GM19452 (cell line): Measurements from ENCODE around the gene PTCH2.
A peak's percentile ranks its signal among the peaks of the same experiment; 100 is the strongest.
"Not testable (repeated sequence)": the region's sequence is repeated elsewhere in the genome, so short reads cannot be mapped to it uniquely, and the experiment has no call there.

Experiments used
- ATAC-seq: cut with Tn5 transposase; IDR thresholded peaks from one replicate; pipeline ENCODE4 v1.9.1; 2021; ENCODE audit not compliant: unreplicated experiment

Gene PTCH2

DNA sequence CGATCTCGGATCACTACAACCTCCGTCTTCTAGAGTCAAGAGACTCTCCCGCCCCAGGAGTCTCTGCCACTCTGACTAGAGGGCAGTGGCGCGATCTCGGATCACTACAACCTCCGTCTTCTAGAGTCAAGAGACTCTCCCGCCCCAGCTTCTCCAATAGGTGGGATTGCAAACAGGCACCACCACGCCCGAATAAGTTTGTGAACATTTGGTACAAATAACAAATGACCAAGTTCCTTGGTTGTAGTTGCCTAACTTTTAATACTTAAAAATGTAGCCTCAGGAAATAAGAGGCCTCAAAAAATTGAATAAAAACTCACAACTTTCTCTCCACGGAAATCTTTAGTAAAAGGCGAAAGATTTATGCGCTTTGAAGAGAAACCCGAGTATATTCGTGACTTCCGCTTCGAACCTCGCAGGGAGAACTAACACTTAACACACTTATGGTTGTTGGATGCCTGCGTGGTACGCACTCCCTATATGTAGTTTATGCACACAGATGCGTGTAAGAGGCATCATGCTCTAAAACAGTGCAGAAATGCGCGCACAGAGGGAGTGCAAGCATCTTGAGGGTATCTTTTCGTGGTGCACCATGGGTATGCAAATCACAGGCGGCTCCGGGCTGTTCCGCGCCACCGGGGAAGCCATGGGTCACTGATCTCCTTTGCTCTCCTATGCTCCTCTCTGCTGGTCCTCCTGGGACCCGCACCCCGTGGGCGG lies 23.3 kb downstream of the PTCH2 start:
- peak; percentile 80 for ATAC-seq

DNA sequence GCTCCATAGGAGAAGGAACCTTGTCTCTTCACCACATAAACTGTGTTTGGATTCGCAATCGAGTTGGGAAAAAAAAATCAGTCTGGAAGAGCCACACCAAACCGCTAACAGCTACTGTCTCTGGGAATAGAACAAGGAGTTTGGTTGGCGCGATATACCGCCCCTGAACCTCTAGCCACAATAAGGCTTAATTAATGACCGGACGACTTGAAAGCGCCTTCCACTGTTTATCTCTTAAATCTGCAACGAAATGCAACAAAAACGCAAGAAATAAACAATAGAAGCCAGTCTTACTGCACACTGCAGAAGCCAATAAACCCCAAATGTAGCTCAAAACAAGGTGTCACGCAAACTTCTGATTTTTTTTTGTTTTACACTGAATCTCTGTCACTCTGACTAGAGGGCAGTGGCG lies 23.9 kb downstream of the PTCH2 start:
- no peak for ATAC-seq

DNA sequence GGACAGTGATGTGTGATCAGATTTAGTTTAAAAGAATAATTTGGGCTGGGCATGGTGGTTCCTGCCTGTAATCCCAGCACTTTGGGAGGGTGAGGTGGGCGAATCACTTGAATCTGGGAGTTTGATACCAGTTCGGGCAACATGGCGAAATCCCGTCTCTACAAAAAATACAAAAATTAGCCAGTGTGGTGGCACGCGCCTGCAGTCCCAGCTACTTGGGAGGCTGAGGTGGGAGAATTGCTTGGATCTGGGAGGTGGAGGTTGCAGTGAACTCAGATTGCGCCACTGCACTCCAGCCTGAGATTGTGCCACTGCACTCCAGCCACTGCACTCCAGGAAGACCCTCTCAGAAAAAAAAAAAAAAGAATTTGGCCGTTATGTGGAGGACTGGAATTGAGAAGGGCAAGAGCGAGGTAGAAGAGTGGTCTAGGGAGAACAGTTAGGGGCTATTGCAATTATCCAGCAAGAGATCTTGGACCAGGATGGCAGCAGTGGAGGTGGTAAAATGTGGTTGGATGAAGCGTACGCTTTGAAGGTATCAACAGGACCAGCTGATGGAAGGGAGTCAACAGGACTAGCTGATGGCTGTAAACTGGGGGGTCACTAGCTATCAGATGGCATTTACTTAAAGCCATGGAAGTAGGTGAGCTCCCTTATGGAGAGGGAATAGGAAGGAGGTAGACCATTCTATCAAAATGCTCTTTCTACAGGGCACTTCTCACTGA lies 25.1 kb downstream of the PTCH2 start:
- no peak for ATAC-seq

DNA sequence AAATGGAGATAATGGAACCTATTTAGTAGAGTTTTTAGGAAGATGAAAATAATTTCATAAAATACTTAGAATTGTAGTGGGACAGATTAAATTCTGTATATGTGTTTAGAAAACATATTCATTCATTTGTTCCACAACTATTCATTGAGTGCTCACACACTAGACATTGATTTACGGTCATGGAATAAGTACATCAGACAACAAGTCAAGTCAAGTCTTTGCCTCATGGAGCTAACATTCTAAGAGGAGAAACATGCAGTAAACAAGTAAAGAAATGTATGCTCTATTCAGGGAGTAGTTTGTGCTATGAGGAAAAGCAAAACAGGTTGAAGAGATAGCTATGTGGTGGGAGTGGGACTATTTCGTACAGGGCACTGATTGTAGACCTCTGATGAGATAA lies 25.7 kb downstream of the PTCH2 start:
- no peak for ATAC-seq

- not testable (repeated sequence) for ATAC-seq
Measured at GRCh38 chr1:44815926-44816325, 27.1 kb downstream of the PTCH2 start.

- no peak for ATAC-seq
Measured at GRCh38 chr1:44812822-44813543, 30.1 kb downstream of the PTCH2 start.

DNA sequence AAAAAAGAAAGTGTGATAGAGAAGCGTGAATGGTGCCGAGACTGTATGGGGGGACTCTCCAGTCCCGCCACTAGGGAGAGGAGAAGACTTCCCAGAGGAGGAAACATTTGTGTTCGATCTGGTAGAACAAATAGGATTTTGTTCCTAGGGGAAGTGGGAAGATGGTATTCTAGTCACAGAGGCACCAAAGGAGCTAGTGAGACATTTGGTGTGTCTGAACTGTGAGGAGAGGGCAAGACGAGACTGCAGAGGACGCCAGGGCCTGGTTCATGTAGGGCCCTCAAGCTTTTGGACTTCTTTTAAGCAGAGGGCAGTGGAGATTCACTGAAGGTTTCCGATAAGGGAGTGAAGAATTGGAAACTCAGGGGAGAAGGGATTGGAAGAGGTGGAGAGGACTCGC lies 31.8 kb downstream of the PTCH2 start:
- no peak for ATAC-seq

GRCh38 chr1:44810762-44811105 lies 32.3 kb downstream of the PTCH2 start:
- not testable (repeated sequence) for ATAC-seq

- no peak for ATAC-seq
Measured at GRCh38 chr1:44810101-44810761, 32.8 kb downstream of the PTCH2 start.

- peak; percentile 45 for ATAC-seq
Measured at GRCh38 chr1:44808938-44809917, 33.8 kb downstream of the PTCH2 start.

DNA sequence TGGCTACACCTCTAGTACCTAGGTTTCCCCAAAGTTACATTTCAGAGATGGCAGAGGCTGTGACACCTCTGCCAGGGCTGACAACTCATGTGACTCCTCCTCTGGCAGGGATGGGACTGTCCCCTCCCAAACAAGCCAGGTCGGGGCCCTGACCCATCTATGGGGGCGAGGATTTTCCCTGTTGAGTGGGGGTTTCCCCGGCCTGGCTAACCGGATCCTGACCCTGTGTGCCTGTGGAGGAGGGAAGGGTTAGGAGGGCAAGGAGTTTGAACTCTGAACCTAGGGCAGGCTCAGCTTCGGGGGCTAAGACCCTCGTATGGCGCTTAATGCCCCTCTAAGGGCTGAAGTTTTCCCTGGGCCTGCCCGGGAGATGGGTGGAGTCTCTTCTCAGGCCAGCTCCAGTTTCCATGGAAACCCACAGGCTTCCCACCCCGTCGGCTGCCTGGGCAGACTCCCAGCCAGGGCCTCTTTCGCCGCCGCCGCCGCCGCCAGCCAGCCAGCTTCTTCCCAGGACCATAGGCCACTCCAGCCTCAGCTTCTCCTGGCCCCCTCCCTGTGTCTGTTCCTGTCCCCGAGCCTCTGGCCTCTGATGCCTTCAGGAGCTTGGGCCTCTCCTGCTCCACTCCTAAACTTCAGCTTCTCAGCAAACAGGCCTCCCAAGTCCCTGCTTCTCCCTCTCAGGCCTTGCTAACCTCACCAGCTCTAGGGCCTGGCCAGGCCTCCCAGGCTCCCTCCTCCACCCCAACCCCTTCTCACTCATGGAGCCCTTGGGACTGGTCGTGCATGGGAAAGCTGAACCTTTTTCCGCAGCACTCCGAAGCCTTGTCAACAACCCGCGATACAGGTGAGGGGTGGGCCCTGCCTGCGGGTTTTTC lies 34.8 kb downstream of the PTCH2 start, which contains the start of gene BTBD19:
TSS of gene BTBD19 (plus strand) at position 461 of the 875 bp plus-strand sequence. CDS start at position 759, 298 bp downstream.
- peak; percentile 33 for ATAC-seq

DNA sequence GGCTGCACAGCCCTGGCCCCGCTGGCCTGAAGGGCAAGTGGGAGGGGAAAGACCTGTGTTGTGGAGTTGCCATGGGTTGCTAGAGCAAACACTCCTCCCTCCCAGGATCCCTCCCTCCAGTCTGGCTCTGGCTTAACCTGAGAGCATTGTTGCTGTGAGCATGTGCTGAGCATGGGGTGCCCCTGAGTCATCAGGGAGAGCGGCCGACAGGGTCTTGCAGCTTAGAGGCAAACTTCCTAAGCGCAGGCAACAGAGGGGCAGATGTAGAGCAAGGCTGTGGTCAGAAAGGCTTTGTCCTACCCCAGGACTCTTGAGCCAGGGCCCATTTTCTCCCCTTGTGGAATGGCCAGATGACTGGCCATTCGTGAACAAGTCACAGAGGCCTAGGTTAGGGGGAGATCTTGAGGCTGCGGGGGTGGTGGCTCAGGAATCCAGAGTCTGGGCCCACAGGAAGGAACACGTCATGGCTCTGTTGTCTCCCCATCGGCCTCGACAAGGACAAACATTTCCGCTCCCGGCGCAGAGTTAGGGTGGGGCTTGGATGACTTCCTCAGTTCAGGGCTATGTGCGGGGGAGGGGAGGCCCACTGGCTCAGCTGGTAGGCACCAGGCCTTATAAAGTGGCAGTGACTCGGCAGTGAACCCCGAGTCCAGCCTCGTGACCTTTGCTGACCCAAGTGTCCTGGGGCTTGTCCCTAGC lies 35.5 kb downstream of the PTCH2 start:
- peak; percentile 38 for ATAC-seq

- no peak for ATAC-seq
Measured at GRCh38 chr1:44806704-44807363, 36.2 kb downstream of the PTCH2 start, which contains the start of gene DYNLT4. DYNLT4 (minus strand) TSS chr1:44807351; CDS start chr1:44806668, 683 bp downstream.

- ATAC-seq, result no peak
Measured at GRCh38 chr1:44806025-44806703, 36.9 kb downstream of the PTCH2 start.

- ATAC-seq, result no peak
Measured at GRCh38 chr1:44805311-44806024, 37.6 kb downstream of the PTCH2 start.

DNA sequence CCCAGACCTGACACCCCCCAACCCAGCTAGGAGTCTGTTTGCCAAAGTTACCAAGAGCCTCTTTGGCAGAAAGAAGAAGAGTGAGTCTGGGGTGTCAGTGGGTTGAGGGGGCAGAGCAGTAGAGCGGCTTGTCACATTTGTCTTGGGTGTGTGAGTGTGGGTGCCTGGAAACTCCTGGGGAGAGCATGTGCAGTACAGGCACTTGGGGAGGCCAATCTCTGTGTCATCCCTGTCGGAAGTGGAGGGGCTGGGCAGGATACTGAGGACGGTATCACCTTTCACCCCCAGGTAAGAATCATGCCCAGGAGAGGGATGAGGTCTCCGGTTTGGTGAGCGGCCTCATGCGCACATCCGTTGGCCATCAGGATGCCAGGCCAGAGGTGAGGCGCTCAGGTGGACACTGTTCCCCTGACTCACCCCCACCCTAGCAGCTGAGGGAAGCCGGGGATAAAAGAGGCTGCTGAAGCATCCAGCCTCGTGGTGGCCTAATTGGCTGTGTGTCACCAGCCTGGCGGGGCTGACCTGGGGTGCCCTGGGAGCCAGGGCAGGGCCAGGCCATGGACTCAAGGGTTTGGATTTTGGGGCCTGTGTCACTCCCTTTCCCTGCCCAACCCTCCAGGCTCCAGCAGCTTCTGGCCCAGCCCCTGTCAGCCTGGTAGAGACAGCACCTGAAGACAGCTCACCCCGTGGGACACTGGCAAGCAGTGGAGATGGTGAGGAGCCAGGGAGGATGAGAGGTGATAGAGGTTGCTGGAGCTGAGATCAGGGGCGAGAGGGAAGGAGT lies 39.5 kb downstream of the PTCH2 start:
- ATAC-seq, result no peak
